DND-41 (cell line): Measurements from ENCODE around the gene GRM5.
"Not testable (repeated sequence)": the region's sequence is repeated elsewhere in the genome, so short reads cannot be mapped to it uniquely, and the experiment has no call there.

Experiments used
- CTCF ChIP-seq: IDR thresholded peaks from 2 replicates; pipeline ENCODE4 v1.5.1; 2012; ENCODE audit warnings: borderline replicate concordance, low read length, moderate library complexity, mild to moderate bottlenecking; ENCODE audit not compliant: poor library complexity, severe bottlenecking; ENCODE audit errors: extremely low read depth
- EZH2 ChIP-seq: IDR thresholded peaks from 3 replicates; pipeline ENCODE4 v1.6.1; 2012; ENCODE audit warnings: borderline replicate concordance, low read depth, mild to moderate bottlenecking, moderate library complexity, low read length, inconsistent platforms; ENCODE audit not compliant: severe bottlenecking

GRCh38 chr11:88948908-88949307 is 116.9 kb downstream of the GRM5 start:
- not testable (repeated sequence) for TF ChIP-seq CTCF, EZH2
